ENCODE measurements around the gene YWHAG.
"Not testable (repeated sequence)": the region's sequence is repeated elsewhere in the genome, so short reads cannot be mapped to it uniquely, and the experiment has no call there.

The YWHAG gene

GRCh38 chr7:76294344-76295024, 64.3 kb downstream of the YWHAG start:
- no peak for DNase-seq (ENCODE audit: low spot score)

DNA sequence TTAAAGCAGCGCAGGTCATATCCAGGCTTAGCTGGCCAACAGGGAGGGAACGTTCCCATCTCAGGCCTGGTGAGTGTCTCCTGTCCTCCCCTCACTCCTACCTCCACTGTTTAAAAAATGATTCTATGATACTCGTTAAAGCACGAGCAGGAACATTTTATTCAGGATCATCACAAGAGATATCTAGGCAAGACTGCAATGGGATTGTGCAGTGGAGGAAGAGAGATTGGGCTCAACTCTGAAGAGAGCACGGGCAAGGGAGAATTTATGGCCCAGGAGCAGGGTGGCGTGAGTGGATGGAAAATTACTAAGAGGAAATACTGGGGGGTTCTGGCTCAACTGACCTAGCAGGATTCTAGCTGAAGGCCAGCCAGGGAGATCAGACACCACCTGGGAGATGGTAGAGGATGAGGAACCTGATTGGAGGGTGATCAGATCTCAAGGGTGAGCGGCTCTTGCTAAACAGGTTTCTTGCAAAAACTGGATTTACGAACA, 65.3 kb downstream of the YWHAG start:
- no peak for DNase-seq (ENCODE audit: low spot score)

- DNase-seq (ENCODE audit: low spot score) = not testable (repeated sequence)
Measured at GRCh38 chr7:76292911-76293310, 65.9 kb downstream of the YWHAG start.

DNA sequence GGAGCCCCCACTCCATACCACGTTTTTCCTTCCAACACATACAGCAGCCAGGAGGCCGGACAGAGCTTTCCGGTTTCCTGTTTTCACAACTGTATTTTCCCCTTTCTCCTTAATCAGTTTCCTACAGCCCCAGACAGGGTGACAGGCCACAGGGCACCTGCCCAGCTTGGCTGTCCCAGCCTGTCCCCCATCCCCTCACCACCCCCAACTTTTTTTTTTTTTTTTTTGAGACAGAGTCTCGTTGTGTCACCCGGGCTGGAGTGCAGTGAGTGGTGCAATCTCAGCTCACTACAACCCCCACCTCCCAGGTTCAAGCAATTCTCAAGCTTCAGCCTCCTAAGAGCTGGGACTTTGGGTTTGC, 66.6 kb downstream of the YWHAG start:
- no peak for DNase-seq (ENCODE audit: low spot score)

DNA sequence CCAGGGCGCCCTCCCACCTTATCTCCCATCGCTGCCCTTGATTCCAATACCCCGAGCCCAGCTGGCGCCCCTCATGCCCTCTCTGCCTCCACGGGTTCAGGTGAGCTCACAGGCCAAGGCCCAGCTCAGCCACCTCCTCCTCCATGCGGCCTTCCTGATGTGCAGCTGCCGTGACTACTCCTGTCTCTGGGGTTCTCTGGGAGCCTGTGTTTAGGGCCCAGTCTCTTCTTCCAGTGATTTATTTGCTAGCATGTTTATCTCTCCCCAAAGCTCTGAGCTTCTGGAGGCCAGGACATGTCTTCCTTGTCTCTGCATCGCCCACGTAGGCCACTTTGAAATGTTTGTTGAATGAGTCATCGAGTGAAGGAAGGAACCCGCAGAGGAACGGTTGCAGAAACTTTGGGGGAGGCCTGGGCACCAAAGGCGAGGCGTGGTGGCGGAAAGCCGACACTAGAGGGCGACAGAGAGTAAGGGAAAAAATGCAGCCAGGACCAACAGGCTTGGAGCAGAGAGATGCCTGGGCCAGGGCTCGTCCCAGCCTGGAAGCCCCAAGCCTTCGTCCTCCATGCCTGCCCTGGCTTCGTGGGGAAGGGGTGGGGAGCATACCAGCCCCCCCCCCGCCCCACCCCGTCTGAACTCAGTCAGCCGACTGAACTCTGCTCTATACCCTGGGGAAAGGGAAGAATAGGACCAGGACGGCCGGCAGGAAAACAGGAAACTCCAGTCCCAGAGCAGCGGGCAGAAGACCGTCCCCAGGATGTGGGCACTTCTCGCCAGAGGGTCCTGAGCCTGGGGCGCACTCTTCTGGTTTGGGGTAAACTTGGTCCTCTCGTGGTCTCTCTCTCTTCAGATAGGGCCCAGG, 67.2 kb downstream of the YWHAG start:
- DNase-seq (ENCODE audit: low spot score) = peak; percentile 82

- not testable (repeated sequence) for DNase-seq (ENCODE audit: low spot score)
Measured at GRCh38 chr7:76290847-76291350, 67.9 kb downstream of the YWHAG start.

DNA sequence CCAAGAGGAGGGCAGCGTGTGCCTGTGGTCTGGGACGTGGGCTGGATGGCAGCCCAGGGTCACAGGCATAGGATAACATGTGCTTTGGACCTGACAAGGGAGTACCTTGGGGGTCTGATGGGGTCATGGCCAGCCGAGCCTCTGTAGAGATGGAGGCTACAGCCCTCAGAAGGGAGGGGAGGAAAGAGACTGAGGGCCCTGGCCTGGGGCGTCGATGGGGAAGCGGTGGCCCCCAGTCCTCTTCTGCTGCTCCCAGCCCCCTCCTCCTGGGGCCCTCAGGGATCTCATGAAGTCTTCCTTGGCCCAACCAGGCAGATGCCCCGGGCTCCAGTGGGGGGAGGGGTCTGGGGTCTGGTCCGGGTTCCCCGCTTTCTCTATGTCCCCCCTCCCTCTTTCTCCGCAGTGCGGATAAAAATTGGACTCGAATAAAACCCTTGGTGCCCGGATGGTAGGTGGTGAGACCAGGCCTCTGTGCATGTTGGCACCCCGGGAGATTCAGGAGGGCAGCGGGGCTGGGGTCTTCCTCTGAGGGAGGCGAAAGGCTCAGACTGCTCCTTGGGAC, 71.9 kb downstream of the YWHAG start:
- no peak for DNase-seq (ENCODE audit: low spot score)

GRCh38 chr7:76285604-76286374, 73.0 kb downstream of the YWHAG start:
- DNase-seq (ENCODE audit: low spot score) = no peak

GRCh38 chr7:76283254-76284159, 75.3 kb downstream of the YWHAG start:
- no peak for DNase-seq (ENCODE audit: low spot score)

DNA sequence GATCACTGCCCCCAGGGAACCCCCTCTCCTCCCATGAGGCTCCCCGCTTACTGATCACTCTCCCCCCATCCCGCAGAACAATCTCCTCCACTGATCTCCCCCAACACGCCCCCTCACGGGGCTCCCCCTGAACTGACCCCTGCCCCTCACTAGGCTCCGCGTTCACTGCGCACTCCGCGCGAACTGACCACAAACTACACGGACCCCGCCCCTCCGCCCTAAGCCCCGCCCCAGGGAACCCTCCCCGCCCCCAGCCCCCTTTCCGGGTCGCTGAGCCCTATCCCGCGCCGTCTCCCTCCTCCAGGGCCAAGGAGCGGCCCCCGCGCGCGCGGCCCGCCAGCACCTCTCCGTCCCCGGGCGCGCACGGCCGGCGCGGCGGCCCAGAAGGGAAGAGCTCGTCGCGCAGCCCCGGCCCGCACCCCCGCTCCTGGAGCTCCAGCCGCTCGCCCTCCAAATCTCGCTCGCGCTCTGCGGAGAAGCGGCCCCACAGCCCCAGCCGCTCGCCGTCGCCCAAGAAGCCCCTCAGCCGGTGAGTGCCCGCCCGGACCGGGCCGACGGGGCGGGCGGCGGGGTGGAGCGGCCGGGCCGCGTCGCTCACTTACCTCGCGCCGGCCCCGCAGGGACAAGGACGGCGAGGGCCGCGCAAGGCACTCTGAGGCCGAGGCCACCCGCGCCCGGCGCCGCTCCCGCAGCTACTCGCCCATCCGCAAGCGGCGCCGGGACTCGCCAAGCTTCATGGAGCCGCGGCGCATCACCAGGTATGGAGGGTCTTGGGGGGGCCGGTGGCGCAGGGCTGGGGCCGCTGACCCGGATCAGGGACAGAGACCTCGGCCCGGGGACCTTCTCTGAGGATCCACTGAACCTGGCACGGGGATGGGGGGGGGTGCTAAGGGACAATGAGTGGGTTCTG, 76.2 kb downstream of the YWHAG start:
- peak; percentile 61 for DNase-seq (ENCODE audit: low spot score)

DNA sequence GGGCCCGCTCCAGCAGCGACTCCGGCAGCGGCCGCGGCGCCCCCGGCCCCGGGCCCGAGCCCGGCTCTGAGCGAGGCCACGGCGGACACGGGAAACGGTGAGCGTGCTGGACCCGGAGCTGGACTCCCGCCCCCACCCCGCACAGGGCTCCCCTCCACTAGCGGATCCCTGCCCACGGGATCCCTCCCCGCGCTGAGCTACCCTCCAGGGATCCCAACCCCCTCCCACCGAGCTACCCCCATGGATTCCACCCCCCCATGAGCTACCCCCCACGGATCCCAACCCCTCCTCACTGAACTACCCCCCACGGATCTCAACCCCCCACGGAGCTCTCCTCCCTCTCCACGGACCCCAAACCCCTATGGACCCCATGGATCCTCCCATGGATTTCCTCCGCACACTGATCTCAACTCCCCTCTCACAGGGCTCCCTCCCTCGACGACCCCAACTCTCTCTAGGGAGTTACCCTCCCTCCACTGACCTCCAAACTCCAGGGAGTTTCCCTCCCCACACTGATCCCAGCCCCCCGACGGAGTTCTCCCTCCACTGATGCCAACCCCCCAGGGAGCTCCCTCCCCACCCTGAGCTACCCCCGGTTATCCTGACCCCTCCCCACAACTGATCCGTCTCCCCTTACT, 77.0 kb downstream of the YWHAG start:
- no peak for DNase-seq (ENCODE audit: low spot score)

DNA sequence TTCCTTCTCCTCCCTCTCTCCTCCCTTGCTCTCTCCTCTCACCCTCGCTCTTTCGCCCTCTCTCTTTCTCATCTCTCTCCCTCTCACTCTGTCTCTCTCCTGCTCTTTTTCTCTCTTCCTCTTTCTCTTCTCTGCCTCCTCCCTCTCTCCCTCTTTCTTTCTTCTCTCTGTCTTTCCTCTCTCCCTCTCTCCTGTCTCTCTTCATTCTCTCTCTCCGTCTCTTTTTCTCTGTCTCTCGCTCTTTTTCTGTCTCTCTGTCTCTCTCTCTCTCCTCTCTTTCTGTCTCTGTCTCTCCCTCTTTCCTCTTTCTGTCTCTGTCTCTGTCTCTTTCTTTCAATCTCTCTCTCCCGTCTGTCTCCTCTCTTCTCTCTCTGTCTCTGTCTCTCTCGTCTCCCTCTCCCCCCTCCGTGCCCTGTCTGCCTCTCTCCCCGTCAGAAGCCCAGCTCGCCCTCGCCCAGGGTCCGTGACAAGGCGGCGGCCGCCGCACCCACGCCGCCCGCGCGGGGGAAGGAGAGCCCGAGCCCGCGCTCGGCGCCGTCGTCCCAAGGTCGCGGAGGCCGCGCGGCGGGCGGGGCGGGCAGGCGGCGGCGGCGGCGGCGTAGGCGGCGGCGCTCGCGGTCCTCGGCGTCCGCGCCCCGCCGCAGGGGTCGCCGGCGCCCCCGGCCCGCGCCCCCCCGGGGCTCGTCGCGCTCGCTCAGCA, 77.6 kb downstream of the YWHAG start:
- no peak for DNase-seq (ENCODE audit: low spot score)

- DNase-seq (ENCODE audit: low spot score) = no peak
Measured at GRCh38 chr7:76280408-76280807, 78.4 kb downstream of the YWHAG start.

DNA sequence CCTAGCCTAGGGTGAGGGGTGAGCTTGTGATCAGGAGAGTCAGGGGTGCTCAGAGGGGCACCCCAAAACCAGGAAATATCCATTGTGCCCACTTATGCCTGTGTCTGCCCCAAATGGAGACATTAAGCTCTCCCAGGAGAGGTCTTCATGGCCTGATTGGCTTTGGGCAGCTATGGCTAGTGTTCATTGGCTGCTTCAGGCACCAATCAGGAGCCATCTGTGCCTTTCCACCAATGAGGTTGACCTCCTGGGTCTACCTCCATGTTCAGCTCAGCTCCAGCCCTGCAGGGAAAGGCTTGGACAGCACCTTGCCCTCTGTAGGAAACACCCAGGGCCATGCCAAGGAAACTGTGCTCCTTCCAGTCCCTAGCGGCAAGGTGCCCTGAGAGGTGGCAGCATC, 80.3 kb downstream of the YWHAG start:
- DNase-seq (ENCODE audit: low spot score) = no peak

All from HuH-7.5 (cell line).